ENCODE results near the gene GPM6B. TPM values are rescaled to one million over a fixed set of nuclear protein-coding genes. Genes with fewer than 3 reads are reported as not detected.
A peak's percentile ranks its signal among the peaks of the same experiment; 100 is the strongest.

The GPM6B gene
- total RNA-seq = 18.6 TPM

- Histone ChIP-seq H3K27me3 (no peaks in the 10 kb centered on the region), H3K36me3 (no peaks in the 10 kb centered on the region), H3K27ac (no peak within 1 kb of the TSS), H3K9me3 (no peaks in the 10 kb centered on the region), H3K4me1 (no peaks in the 10 kb centered on the region), H3K4me3 (peak within 1 kb of the TSS; percentile 8 to 30)
- no peak for DNase-seq (ENCODE audit: low spot score in 2 of 2)
- intact Hi-C loops (cut with DNase I) = no loop called here
- TF ChIP-seq CTCF (IDR thresholded peaks at IDR 0.05) = no peak
Measured at GRCh38 chrX:13816643-13817627, at the start of gene GPM6B. Gene GPM6B (minus strand): TSS chrX:13817093. CDS start chrX:13816904, 189 bp downstream.

GRCh38 chrX:13864264-13864663 lies 47.4 kb upstream of the GPM6B start:
- H3K9me3 ChIP-seq = no peaks in the 10 kb centered on the region
- no peaks in the 10 kb centered on the region for H3K27me3 ChIP-seq
- H3K36me3 ChIP-seq = no peaks in the 10 kb centered on the region
- no peak overlapping the region for H3K27ac ChIP-seq
- no peaks in the 10 kb centered on the region for H3K4me1 ChIP-seq
- no peak overlapping the region for H3K4me3 ChIP-seq
- TF ChIP-seq CTCF (IDR thresholded peaks at IDR 0.05) = no peak
- intact Hi-C loops (cut with DNase I) = no loop called here
- DNase-seq (ENCODE audit: low spot score in 2 of 2) = no peak

GRCh38 chrX:13863324-13863723 lies 46.4 kb upstream of the GPM6B start:
- no peaks in the 10 kb centered on the region for H3K36me3 ChIP-seq
- no peaks in the 10 kb centered on the region for H3K4me1 ChIP-seq
- H3K9me3 ChIP-seq = no peaks in the 10 kb centered on the region
- DNase-seq (ENCODE audit: low spot score in 2 of 2) = no peak
- no peak overlapping the region for H3K4me3 ChIP-seq
- TF ChIP-seq CTCF (IDR thresholded peaks at IDR 0.05) = no peak
- intact Hi-C loops (cut with DNase I) = no loop called here
- H3K27me3 ChIP-seq = no peaks in the 10 kb centered on the region
- no peak overlapping the region for H3K27ac ChIP-seq

- TF ChIP-seq CTCF (IDR thresholded peaks at IDR 0.05) = no peak
- no peak overlapping the region for H3K4me3 ChIP-seq
- intact Hi-C loops (cut with DNase I) = no loop called here
- no peaks in the 10 kb centered on the region for H3K27me3 ChIP-seq
- H3K9me3 ChIP-seq = no peaks in the 10 kb centered on the region
- no peaks in the 10 kb centered on the region for H3K4me1 ChIP-seq
- no peak overlapping the region for H3K27ac ChIP-seq
- DNase-seq (ENCODE audit: low spot score in 2 of 2) = no peak
- no peaks in the 10 kb centered on the region for H3K36me3 ChIP-seq
Measured at GRCh38 chrX:13859724-13860123, 42.8 kb upstream of the GPM6B start.

GRCh38 chrX:13857804-13858203 lies 40.9 kb upstream of the GPM6B start:
- no peak for TF ChIP-seq CTCF (IDR thresholded peaks at IDR 0.05)
- no peaks in the 10 kb centered on the region for H3K36me3 ChIP-seq
- no peak for DNase-seq (ENCODE audit: low spot score in 2 of 2)
- H3K27me3 ChIP-seq = no peaks in the 10 kb centered on the region
- intact Hi-C loops (cut with DNase I) = no loop called here
- no peaks in the 10 kb centered on the region for H3K9me3 ChIP-seq
- H3K27ac ChIP-seq = no peak overlapping the region
- no peaks in the 10 kb centered on the region for H3K4me1 ChIP-seq
- no peak overlapping the region for H3K4me3 ChIP-seq

Data from ascending aorta (tissue), 2 donors.